Right renal cortex interstitium (tissue), 3 donors: ENCODE data around the gene PREX1. TPM values are rescaled to one million over a fixed set of nuclear protein-coding genes. Genes with fewer than 3 reads are reported as not detected.

Experiments
- DNase-seq, 3 donors: peaks; one replicate each; pipeline ENCODE4 v3.0.0-alpha.2; 2013; ENCODE audit warnings: low read depth in 3 of 3, low spot score in 2 of 3
- polyA plus RNA-seq, 3 donors: library from polyadenylated mRNA; unstranded; fragments of 120-200 nt; gene quantifications; one replicate each; pipeline ENCODE4 v1.2.1, GENCODE V29; 2013; ENCODE audit not compliant: insufficient read length in 3 of 3

Gene PREX1
- polyA plus RNA-seq, 3 donors, result 12.8 to 15.3 (median 13.9) TPM

DNA sequence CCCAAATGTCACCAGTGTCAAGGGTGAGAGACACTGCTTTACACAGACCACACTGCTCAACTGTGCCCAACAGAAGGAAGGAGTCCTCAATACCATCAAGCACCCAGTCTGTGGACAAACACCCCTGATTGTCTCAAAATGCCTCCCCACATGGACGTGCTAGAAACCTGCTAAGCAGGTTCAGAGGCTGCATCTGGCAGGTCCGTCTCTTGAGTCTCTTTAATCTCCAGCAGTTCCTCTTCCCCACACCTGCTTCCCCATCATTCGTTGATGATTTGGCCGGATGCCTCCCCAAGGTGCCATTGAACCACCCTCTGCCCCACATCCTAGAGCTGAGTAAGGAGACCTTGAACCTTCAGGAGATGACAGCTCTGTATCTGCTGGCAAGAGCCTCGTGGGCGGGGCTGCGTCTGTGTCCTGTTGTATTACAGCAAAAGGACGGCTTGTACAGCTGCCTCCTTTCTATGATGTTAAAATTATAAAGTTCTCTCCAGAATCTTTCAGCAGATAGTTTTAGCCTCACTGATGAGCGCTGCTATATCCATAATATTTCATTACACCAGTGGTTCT is 179.2 kb downstream of the PREX1 start:
- no peak for DNase-seq

GRCh38 chr20:48647858-48648257 is 179.9 kb downstream of the PREX1 start:
- DNase-seq, result no peak

DNA sequence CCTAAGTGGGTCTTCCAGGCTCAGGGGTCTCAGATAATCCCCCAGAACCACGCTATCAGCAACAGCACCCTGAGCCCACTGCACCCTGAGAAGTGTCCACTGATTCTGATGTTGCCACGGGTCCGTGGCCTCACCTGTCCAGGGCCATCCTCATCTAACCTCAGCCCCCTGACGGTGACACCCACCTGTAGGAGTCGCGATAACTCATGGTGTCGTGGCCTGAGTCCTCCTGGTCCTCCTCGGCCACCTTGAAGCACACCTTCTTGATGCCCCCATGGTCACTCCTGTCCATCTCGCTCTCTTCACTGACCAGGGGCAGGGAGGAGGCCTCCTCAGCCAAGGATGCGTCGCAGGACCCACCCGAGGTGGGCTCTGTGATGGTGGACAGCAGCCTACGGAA is 182.1 kb downstream of the PREX1 start:
- no peak for DNase-seq

GRCh38 chr20:48644286-48644828 is 183.4 kb downstream of the PREX1 start:
- DNase-seq, result no peak

DNA sequence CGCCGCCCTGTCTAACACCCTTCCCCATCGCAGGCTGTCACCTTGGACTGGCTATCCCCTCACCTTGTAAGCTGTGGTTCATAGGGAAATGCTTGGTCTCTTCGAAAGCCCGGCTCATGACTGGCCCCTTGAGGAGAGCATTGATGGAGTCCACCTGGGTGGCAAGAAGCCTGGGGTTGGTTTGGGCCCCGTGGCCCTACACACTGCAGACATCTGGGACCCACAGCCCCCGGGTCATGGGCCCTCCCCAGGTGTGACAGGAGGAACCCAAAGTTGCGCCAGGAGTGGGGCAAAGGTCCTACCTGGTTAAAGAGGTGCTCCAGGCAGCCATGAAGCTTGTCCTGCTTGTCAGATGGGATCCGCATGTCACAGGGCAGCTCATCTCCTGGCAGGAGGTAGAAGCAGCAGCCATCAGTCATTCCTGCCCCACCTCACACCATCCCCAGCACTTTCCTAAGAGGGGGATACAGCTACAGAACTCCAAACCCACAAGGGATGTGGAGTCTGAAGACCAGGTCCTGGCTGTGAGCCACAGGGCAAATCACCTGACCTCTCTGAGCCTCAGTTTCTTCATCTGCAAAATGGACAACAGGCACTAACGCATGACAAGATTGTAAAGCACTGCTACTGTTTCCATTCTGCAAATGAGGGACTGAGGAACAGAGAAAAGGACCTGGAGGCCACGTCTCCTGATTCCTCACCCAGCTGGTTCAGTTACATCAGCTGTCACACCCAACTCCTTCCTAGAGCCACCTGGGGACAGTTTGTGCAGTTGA is 185.5 kb downstream of the PREX1 start:
- no peak for DNase-seq

GRCh38 chr20:48640871-48641270 is 186.9 kb downstream of the PREX1 start:
- no peak for DNase-seq

DNA sequence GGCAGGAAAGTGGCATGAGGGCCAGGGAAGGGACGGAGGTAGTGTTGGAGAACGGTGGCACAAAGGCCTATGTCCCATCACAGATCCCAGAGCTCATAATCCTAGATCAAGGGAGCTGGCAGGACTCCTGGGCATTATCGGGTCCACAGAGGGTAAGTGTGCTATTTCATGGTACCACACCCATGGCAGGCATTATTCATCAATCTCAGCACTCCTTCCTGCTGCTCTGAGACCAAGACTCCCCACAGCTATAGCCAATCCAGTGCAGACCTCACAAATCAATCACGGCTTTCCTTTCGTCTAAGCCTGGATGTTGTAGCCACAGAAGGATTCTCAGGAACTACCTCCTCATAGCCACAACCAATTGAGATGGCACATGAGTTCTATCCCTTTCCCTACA is 187.9 kb downstream of the PREX1 start:
- no peak for DNase-seq

DNA sequence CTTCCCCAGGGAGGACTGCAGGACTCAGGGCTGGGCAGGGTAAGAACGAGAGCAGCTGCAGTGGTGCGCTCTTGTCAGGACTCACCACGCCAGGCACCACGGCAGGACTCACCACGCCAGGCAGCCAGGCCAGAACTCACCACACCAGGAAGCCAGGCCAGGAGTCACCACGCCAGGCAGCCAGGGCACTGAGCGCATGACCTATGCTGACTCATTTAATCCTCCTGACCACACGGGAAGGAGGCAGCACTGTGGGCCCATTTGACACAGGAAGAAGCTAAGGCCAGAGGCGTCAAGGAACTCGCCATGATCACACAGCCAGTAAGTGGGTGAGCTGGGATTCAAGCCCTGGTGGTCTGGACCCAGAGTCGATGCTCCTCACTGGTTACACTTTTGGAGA is 189.3 kb downstream of the PREX1 start:
- DNase-seq, result no peak

GRCh38 chr20:48637461-48637860 is 190.3 kb downstream of the PREX1 start:
- DNase-seq, result no peak

- no peak for DNase-seq
Observed at GRCh38 chr20:48636301-48636700, 191.5 kb downstream of the PREX1 start.

DNA sequence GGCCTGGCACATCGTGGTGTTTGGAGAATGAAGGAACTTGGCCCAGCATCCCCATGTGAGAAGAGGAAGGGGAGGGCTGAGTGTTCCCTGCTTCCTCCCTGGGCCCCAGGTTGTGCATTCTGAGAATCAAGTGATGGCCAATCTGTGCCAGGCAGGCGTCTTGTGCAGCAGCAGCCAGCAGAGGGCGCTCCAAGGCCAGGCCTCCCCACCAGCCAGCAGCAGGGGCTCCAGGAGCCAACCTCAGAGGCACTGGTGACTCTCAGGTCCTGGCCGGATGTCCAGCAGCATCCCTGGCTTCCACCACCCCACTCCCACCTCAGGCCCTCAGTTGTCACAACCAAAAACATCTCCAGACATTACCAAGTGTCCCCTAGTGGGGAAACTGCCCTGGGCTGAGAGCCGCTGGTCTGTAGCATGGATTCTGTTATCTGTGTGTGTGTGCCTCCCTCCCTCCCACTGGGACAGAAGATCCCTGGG is 192.0 kb downstream of the PREX1 start:
- DNase-seq, result peak in 2 of 3 donors; percentile 16 to 32

GRCh38 chr20:48635361-48635760 is 192.4 kb downstream of the PREX1 start:
- DNase-seq, result no peak

GRCh38 chr20:48634641-48635040 is 193.2 kb downstream of the PREX1 start:
- no peak for DNase-seq

DNA sequence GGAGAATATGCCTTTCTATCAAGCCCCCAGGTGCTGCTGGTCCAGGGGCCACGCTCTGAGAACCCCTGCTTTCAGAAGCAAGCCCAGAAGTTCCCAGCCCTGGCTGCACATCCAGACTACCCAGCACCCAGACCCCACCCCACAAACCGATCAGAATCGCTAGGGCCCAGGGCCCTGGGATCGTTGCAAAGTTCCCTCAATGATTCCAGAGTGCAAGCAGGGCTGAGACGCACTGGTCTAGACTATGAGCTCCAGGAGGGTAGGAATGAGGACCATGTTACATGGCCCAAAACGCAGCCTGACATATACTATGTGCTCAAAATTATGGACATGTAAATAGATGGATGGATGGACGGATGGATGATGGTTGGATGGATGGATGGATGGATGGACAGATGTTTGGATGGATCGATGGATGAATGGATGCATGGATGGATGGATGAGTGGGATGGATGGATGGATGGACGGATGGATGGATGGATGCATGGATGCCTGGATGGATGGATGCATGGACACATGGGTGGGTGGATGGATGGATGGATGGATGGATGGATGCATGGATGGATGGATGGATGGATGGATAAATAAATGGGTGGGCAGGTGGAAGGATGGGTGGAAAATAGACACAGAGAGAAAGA is 194.1 kb downstream of the PREX1 start:
- DNase-seq, result no peak

DNA sequence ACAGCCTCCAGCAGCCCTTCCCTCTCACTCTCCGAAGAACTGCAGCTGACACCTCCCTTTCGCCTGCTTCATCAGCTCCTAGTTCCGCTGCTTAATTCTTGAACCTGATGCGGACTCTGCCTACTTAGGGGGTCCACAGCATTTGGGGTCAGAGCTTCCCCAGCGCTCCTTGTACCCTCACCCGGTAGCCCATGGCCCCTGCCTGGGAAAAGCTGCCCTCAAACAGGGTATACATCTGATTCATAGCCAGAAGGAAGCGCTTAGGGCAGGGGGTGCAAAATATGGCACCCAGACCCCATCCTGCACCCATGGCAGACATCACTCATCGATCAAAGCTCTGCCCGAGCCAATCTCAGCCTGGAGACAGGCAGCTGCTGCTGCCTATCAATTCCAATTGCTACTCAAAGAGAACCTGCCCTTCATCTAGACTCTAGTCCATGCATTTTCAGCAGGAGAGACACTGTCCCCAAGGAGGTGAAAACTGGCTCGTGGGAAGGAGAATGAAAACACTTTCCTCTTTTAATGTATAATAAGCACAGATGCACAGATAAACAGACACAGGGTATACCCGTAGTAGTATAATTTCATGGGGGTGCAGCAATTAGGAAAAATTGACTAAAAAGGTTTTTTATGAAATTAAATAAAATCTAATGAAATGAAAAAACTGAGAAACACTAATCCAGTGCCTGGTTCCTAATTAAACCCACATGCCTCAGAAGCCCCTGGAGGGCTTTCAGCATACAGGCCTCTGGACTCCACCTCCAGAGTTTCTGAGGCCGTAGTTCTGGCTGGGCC is 194.8 kb downstream of the PREX1 start:
- no peak for DNase-seq

DNA sequence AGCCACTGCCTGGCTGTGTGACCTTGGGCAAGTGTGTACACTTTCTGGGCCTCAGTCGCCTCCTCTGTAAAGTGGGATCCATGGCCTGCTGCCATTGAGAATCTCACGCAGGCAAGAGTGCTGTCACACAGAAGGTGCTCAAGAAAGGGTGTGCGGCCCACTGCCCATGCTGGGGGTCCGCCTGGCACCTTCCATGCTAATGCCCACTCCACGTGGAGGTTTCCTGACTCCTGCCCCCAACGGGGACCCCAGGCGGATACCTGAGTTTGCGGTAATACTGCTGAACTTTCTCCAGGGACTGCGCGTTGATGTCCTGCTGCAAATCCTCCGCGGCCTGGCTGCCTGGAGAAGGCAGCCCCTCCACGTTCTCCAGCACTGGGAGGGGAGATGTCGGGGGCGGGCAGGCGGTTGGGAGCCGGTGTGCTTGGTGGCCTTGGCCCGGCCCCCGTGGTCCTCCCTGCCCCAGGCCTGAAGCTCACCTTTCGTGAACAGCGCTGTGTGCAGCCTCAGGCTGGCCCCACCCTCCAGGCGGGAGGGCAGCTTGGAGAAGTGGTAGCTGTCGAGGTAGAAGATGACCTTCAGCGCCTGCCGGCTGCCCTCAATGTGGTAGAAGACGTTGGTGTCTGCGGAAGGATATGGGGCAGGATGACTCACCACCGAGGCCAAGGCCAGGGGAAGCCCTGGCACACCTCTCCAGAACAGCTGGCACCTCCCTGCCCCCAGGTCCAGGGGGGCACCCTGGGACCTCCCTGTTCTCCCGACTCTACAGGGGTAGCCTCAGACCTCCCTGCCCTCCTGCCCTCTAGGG is 195.6 kb downstream of the PREX1 start:
- DNase-seq, result no peak

GRCh38 chr20:48631114-48632016 is 196.4 kb downstream of the PREX1 start:
- no peak for DNase-seq

- no peak for DNase-seq
Observed at GRCh38 chr20:48630342-48631075, 197.3 kb downstream of the PREX1 start.
